ENCODE data around the gene CRISPLD2. TPM values are rescaled to one million over a fixed set of nuclear protein-coding genes. Genes with fewer than 3 reads are reported as not detected.

The CRISPLD2 gene
- polyA plus RNA-seq, 1 donor from 2014 or later, result not detected

GRCh38 chr16:84810518-84811273, 9.1 kb upstream of the CRISPLD2 start:
- no peak overlapping the region for H3K4me3 Mint-ChIP-seq
- peaks cover 3 to 5% (median 4%) of the 10 kb centered on the region in 3 donors for H3K4me1 Mint-ChIP-seq
- H3K36me3 Mint-ChIP-seq, result no peaks in the 10 kb centered on the region
- H3K9me3 Mint-ChIP-seq, result peaks cover 0 to 4% (median 2%) of the 10 kb centered on the region in 3 donors
- H3K27ac Mint-ChIP-seq, result peak overlapping the region in 1 of 3 donors; percentile 78
- peaks cover 24% of the 10 kb centered on the region for H3K27me3 Mint-ChIP-seq

GRCh38 chr16:84811529-84811928, 8.3 kb upstream of the CRISPLD2 start:
- no peaks in the 10 kb centered on the region for H3K36me3 Mint-ChIP-seq
- H3K27ac Mint-ChIP-seq, result no peak overlapping the region
- peaks cover 21% of the 10 kb centered on the region for H3K27me3 Mint-ChIP-seq
- H3K9me3 Mint-ChIP-seq, result peaks cover 0 to 4% (median 2%) of the 10 kb centered on the region in 3 donors
- peaks cover 2 to 5% (median 3%) of the 10 kb centered on the region in 3 donors for H3K4me1 Mint-ChIP-seq
- H3K4me3 Mint-ChIP-seq, result no peak overlapping the region

- Mint-ChIP-seq H3K4me3 (no peak overlapping the region), H3K4me1 (peaks cover 2 to 5% (median 3%) of the 10 kb centered on the region in 3 donors), H3K27me3 (peaks cover 20% of the 10 kb centered on the region), H3K9me3 (peaks cover 0 to 4% (median 2%) of the 10 kb centered on the region in 3 donors), H3K27ac (peak overlapping the region in 1 of 3 donors; percentile 63), H3K36me3 (no peaks in the 10 kb centered on the region)
Observed at GRCh38 chr16:84813141-84813934, 6.4 kb upstream of the CRISPLD2 start.

GRCh38 chr16:84815462-84815861, 4.3 kb upstream of the CRISPLD2 start:
- H3K27me3 Mint-ChIP-seq, result peaks cover 26% of the 10 kb centered on the region
- no peak overlapping the region for H3K27ac Mint-ChIP-seq
- peaks cover 0 to 4% (median 2%) of the 10 kb centered on the region in 3 donors for H3K9me3 Mint-ChIP-seq
- H3K4me1 Mint-ChIP-seq, result peaks cover 8 to 10% (median 8%) of the 10 kb centered on the region in 3 donors
- no peak overlapping the region for H3K4me3 Mint-ChIP-seq
- H3K36me3 Mint-ChIP-seq, result no peaks in the 10 kb centered on the region

GRCh38 chr16:84816023-84816422, 3.8 kb upstream of the CRISPLD2 start:
- Mint-ChIP-seq H3K27me3 (peaks cover 24% of the 10 kb centered on the region), H3K9me3 (peaks cover 0 to 4% (median 2%) of the 10 kb centered on the region in 3 donors)

GRCh38 chr16:84816485-84816884, 3.3 kb upstream of the CRISPLD2 start:
- no peaks in the 10 kb centered on the region for H3K36me3 Mint-ChIP-seq
- peaks cover 8 to 9% (median 8%) of the 10 kb centered on the region in 3 donors for H3K4me1 Mint-ChIP-seq
- no peak overlapping the region for H3K4me3 Mint-ChIP-seq
- peaks cover 28% of the 10 kb centered on the region for H3K27me3 Mint-ChIP-seq
- peaks cover 0 to 4% (median 2%) of the 10 kb centered on the region in 3 donors for H3K9me3 Mint-ChIP-seq
- H3K27ac Mint-ChIP-seq, result no peak overlapping the region

More at GRCh38 chr16:84816023-84816422, 3.8 kb upstream of the CRISPLD2 start:
- Mint-ChIP-seq H3K4me1 (peaks cover 8 to 9% (median 8%) of the 10 kb centered on the region in 3 donors), H3K36me3 (no peaks in the 10 kb centered on the region), H3K4me3 (no peak overlapping the region), H3K27ac (no peak overlapping the region)

- no peaks in the 10 kb centered on the region for H3K36me3 Mint-ChIP-seq
- H3K27ac Mint-ChIP-seq, result no peak overlapping the region
- H3K4me1 Mint-ChIP-seq, result peaks cover 8 to 9% (median 8%) of the 10 kb centered on the region in 3 donors
- peaks cover 0 to 4% (median 2%) of the 10 kb centered on the region in 3 donors for H3K9me3 Mint-ChIP-seq
- H3K4me3 Mint-ChIP-seq, result no peak overlapping the region
- peaks cover 33% of the 10 kb centered on the region for H3K27me3 Mint-ChIP-seq
Observed at GRCh38 chr16:84817206-84817605, 2.6 kb upstream of the CRISPLD2 start.

GRCh38 chr16:84817613-84818012, 2.2 kb upstream of the CRISPLD2 start:
- peaks cover 33% of the 10 kb centered on the region for H3K27me3 Mint-ChIP-seq
- no peak overlapping the region for H3K4me3 Mint-ChIP-seq
- no peak overlapping the region for H3K27ac Mint-ChIP-seq
- H3K4me1 Mint-ChIP-seq, result peaks cover 8 to 9% (median 8%) of the 10 kb centered on the region in 3 donors
- peaks cover 0 to 4% (median 0%) of the 10 kb centered on the region in 3 donors for H3K9me3 Mint-ChIP-seq
- H3K36me3 Mint-ChIP-seq, result no peaks in the 10 kb centered on the region

GRCh38 chr16:84818133-84818532, 1.7 kb upstream of the CRISPLD2 start:
- Mint-ChIP-seq H3K4me3 (no peak overlapping the region), H3K4me1 (peaks cover 5 to 9% (median 8%) of the 10 kb centered on the region in 3 donors), H3K36me3 (no peaks in the 10 kb centered on the region), H3K27ac (no peak overlapping the region), H3K27me3 (peaks cover 36% of the 10 kb centered on the region), H3K9me3 (peaks cover 0 to 4% (median 1%) of the 10 kb centered on the region in 3 donors)

GRCh38 chr16:84818989-84819643, 669 bp upstream of the CRISPLD2 start:
- Mint-ChIP-seq H3K36me3 (no peaks in the 10 kb centered on the region), H3K27me3 (peaks cover 38% of the 10 kb centered on the region), H3K9me3 (peaks cover 0 to 4% (median 0%) of the 10 kb centered on the region in 3 donors), H3K27ac (no peak overlapping the region), H3K4me1 (peaks cover 5 to 9% (median 8%) of the 10 kb centered on the region in 3 donors), H3K4me3 (peak overlapping the region in 2 of 4 donors; percentile 33 to 49)

GRCh38 chr16:84820305-84820684, 510 bp downstream of the CRISPLD2 start:
- Mint-ChIP-seq H3K27ac (no peak overlapping the region), H3K27me3 (peaks cover 35% of the 10 kb centered on the region), H3K36me3 (no peaks in the 10 kb centered on the region), H3K4me1 (peaks cover 5 to 8% (median 6%) of the 10 kb centered on the region in 3 donors), H3K9me3 (peaks cover 0 to 4% (median 0%) of the 10 kb centered on the region in 3 donors), H3K4me3 (peak overlapping the region in 3 of 4 donors; percentile 30 to 88 (median 63))

- Mint-ChIP-seq H3K4me1 (peaks cover 5 to 8% (median 6%) of the 10 kb centered on the region in 3 donors), H3K27ac (no peak overlapping the region), H3K36me3 (no peaks in the 10 kb centered on the region), H3K27me3 (peaks cover 33% of the 10 kb centered on the region), H3K4me3 (peak overlapping the region in 1 of 4 donors; percentile 34), H3K9me3 (peaks cover 0 to 4% (median 0%) of the 10 kb centered on the region in 3 donors)
Observed at GRCh38 chr16:84820771-84821170, 986 bp downstream of the CRISPLD2 start.

GRCh38 chr16:84821179-84821578, 1.4 kb downstream of the CRISPLD2 start:
- Mint-ChIP-seq H3K9me3 (peaks cover 0 to 4% (median 0%) of the 10 kb centered on the region in 3 donors), H3K4me3 (no peak overlapping the region), H3K36me3 (no peaks in the 10 kb centered on the region), H3K27me3 (peaks cover 33% of the 10 kb centered on the region), H3K27ac (no peak overlapping the region), H3K4me1 (peaks cover 5 to 8% (median 6%) of the 10 kb centered on the region in 3 donors)
